ENCODE results near the gene FHOD3.
"Not testable (repeated sequence)": the region's sequence is repeated elsewhere in the genome, so short reads cannot be mapped to it uniquely, and the experiment has no call there.

Gene FHOD3

DNA sequence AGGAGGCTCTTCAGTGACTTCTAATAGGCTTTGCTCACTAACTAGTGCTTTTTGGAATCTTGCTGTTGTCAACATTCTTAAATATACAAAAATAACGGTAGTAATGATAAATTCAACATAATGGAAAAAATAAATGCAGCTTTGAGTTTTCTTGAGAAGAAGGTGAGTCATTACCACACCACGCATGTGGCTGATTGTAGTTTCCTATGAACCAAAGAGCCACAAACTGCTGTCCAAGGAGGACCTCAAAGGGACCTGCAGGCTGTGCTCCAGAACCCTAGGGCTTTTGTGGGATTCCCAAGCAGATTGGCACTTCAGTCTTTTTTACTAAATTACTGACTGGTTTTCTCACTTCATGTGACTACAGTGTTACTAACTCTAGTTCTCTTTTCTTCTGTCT is 464.6 kb downstream of the FHOD3 start:
- TF ChIP-seq, protein P1, sequence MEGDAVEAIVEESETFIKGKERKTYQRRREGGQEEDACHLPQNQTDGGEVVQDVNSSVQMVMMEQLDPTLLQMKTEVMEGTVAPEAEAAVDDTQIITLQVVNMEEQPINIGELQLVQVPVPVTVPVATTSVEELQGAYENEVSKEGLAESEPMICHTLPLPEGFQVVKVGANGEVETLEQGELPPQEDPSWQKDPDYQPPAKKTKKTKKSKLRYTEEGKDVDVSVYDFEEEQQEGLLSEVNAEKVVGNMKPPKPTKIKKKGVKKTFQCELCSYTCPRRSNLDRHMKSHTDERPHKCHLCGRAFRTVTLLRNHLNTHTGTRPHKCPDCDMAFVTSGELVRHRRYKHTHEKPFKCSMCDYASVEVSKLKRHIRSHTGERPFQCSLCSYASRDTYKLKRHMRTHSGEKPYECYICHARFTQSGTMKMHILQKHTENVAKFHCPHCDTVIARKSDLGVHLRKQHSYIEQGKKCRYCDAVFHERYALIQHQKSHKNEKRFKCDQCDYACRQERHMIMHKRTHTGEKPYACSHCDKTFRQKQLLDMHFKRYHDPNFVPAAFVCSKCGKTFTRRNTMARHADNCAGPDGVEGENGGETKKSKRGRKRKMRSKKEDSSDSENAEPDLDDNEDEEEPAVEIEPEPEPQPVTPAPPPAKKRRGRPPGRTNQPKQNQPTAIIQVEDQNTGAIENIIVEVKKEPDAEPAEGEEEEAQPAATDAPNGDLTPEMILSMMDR (IDR thresholded peaks at IDR 0.05; ENCODE audit: low read depth, low read length) = no peak
- no peak overlapping the region for H3K4me3 ChIP-seq (ENCODE audit: low read depth, low read length)

DNA sequence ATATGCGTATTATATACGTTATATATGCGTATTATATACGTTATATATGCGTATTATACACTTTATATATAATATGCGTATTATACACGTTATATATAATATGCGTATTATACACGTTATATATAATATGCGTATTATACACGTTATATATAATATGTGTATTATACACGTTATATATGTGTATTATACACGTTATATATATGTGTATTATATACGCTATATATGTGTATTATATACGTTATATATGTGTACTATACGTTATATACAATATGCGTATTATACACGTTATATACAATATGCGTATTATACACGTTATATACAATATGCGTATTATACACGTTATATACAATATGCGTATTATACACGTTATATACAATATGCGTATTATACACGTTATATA is 465.5 kb downstream of the FHOD3 start:
- not testable (repeated sequence) for H3K4me3 ChIP-seq (ENCODE audit: low read depth, low read length)

DNA sequence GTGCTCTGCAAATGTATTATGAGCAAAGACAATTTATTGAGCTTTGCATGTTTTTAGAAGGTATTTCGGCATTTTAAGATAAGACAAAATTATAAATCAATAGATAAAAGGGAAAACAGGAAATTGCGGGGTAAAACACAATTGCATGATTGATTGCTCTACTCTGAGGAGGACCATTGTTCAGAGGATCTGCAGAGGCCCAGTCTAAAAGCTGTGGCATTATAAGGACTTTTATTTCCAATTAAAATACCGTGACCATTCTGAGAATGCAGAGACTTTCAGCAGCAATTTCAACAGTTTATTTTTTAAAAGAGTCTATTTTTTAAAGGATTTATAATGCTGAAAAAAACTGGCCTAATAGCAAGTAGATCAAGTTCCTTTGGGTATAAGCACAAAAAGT is 469.3 kb downstream of the FHOD3 start:
- TF ChIP-seq, protein P1 (IDR thresholded peaks at IDR 0.05; ENCODE audit: low read depth, low read length) = no peak
- H3K4me3 ChIP-seq (ENCODE audit: low read depth, low read length) = no peak overlapping the region

DNA sequence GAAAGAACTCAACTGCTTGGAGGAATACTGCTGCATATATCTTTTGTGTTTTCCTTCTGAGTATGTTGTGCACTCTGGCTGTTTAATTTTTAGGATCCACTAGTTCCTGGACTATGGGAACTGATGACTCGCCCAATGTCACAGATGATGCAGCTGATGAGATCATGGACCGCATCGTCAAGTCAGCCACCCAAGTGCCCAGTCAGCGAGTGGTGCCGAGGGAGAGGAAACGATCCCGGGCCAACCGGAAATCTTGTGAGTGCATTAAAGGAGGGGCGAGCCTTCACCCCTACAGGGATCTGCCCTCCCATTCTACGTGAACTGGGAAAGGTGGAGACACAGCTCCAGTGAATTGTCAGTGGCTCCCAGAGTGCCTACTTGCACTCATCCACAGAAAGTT is 471.7 kb downstream of the FHOD3 start:
- TF ChIP-seq, protein P1 (IDR thresholded peaks at IDR 0.05; ENCODE audit: low read depth, low read length) = no peak
- no peak overlapping the region for H3K4me3 ChIP-seq (ENCODE audit: low read depth, low read length)

DNA sequence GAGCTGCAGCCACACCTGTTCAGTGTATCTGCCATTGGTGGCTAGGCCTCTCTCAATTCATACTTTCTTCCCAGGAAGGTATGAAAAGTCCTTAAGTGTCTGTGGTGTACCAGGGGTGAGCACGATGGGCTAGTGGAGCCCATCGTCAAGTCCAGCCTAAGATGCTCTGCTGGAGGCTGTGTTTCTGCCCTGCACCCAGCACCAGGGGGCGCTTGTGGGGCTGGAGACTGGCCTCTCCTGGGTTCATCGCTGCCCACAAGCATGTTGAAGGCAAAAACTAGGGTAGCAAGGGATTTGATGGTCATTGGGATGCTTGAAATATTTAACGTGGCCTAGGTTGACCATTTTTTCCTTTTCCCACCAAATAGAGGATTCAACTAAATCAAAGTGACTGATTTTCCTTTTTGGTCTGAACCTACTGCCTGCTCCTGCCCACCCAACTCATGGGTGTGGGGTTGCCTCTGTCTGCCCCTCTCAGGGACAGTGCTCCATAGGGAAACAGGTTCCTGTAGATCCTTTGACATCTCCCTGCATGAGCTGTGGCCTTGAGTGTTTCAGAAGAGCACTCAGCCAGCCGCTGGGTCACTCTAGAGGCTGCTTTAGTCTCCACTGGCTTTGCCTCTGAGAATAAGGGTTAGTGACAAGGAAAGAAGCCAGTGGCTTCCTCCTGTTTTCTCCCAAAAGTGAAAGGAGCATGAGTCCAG is 472.2 kb downstream of the FHOD3 start:
- H3K4me3 ChIP-seq (ENCODE audit: low read depth, low read length) = no peak overlapping the region
- TF ChIP-seq, protein P1 (IDR thresholded peaks at IDR 0.05; ENCODE audit: low read depth, low read length) = peak; percentile 29; the same call in 1 of the 2 replicates

DNA sequence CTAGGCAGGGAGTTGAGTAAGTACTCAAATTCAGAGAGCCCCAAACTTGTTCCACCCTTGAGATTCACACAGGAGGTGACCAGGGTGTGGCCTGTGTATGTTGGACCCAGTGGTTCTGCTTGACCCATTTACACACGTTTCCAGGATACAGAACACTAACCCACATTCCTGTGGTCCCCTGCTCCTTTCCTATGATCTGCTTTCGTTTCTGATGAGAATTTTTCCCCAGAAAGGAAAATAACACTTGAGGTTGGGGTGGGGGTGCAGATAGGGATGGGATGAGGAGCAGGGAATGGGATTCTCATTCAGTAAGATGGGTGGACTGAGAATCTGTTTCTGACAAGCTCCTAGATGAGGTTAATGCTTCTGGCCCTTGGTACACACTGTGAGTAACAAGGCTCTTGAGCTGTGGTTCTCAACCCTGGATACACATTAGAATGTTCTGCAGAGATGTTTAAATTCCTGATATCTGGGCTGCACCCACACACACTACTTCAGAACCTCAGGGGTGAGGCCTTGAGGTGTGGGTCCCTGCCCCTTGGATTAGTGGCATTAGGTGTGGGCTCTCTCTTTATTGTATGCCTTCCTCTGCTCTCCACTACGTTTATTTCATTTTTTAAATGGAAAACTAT is 472.9 kb downstream of the FHOD3 start:
- TF ChIP-seq, protein P1 (IDR thresholded peaks at IDR 0.05; ENCODE audit: low read depth, low read length) = no peak

DNA sequence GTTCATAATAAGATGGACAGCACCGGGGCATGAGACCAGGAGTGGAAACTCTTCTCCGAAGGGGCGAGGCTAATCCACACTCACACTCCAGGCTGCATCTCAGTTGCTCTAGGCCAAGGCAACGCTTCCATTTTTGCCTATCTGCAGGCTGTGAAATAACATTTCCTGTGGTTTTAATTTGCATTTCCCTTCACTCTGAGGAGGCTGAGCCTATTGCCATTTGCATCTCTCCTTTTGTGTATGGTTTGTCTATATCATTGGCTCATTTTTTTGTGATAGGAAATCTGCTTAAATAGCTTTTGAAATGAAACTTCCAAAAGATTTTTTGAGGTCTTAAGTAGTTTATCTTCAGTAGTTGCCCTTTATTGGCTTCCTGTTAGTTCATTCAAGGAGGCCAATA is 473.7 kb downstream of the FHOD3 start:
- no peak overlapping the region for H3K4me3 ChIP-seq (ENCODE audit: low read depth, low read length)
- TF ChIP-seq, protein P1 (IDR thresholded peaks at IDR 0.05; ENCODE audit: low read depth, low read length) = no peak

More for the DNA sequence above, 472.9 kb downstream of the FHOD3 start:
- no peak overlapping the region for H3K4me3 ChIP-seq (ENCODE audit: low read depth, low read length)
